Measurements from ENCODE around the gene VSIG2.

DNA sequence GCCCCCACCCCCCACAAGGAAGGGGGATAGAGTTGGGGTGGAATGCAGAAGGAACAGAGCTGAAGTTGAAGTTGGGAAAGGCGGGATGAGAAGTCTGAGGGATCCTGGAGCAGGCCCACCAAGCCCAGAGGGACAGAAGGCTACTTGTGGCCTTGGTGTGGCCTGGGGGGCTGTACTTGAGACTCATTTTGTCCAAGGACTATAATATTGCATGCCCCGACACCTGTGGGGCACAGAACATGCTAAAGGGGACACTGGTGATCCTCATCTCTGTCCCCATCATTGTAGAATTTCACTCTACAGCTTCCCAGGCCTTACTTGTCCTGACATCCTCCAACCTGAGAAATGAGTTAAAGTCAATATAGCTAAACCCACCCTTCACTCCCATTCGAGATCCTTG is 8.8 kb upstream of the VSIG2 start:
- no peak for TF ChIP-seq POLR2A (IDR thresholded peaks at IDR 0.05)
- TF ChIP-seq, protein P1, sequence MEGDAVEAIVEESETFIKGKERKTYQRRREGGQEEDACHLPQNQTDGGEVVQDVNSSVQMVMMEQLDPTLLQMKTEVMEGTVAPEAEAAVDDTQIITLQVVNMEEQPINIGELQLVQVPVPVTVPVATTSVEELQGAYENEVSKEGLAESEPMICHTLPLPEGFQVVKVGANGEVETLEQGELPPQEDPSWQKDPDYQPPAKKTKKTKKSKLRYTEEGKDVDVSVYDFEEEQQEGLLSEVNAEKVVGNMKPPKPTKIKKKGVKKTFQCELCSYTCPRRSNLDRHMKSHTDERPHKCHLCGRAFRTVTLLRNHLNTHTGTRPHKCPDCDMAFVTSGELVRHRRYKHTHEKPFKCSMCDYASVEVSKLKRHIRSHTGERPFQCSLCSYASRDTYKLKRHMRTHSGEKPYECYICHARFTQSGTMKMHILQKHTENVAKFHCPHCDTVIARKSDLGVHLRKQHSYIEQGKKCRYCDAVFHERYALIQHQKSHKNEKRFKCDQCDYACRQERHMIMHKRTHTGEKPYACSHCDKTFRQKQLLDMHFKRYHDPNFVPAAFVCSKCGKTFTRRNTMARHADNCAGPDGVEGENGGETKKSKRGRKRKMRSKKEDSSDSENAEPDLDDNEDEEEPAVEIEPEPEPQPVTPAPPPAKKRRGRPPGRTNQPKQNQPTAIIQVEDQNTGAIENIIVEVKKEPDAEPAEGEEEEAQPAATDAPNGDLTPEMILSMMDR (IDR thresholded peaks at IDR 0.05) = no peak

Measured in uterus (tissue), 2 donors.